Mucosa of descending colon (tissue), 3 donors: ENCODE data around the gene GUK1. TPM values are rescaled to one million over a fixed set of nuclear protein-coding genes. Genes with fewer than 3 reads are reported as not detected.

ENCODE experiments used
- ATAC-seq: fragments of 200-7000 bp; cut with Tn5 transposase; one replicate; pipeline ENCODE4 v1.9.1; 2020; ENCODE audit warnings: mild to moderate bottlenecking, moderate library complexity
- DNase-seq, 3 donors: peaks; one replicate each; pipeline ENCODE4 v3.0.0-alpha.2; 2020
- H3K36me3 ChIP-seq: fragments of 200-600 bp; one replicate; pipeline ENCODE4 v1.8.0; 2021; ENCODE audit warnings: low read depth, mild to moderate bottlenecking
- H3K4me1 ChIP-seq: fragments of 200-600 bp; one replicate; pipeline ENCODE4 v1.8.0; 2021; ENCODE audit warnings: low read depth, mild to moderate bottlenecking
- H3K4me3 ChIP-seq: fragments of 200-600 bp; one replicate; pipeline ENCODE4 v1.8.0; 2021; ENCODE audit warnings: mild to moderate bottlenecking
- H3K9me3 ChIP-seq: fragments of 200-600 bp; one replicate; pipeline ENCODE4 v1.8.0; 2021; ENCODE audit warnings: mild to moderate bottlenecking
- CTCF ChIP-seq: fragments of 200-600 bp; IDR thresholded peaks from one replicate; pipeline ENCODE4 v1.8.0; 2022; ENCODE audit warnings: antibody characterized with exemption, mild to moderate bottlenecking
- intact Hi-C, 2 donors: fragments of 100-400 bp; cut with DNase I in 1 of 2; cut with micrococcal nuclease in 1 of 2; formaldehyde crosslinking; loops; one replicate each; pipeline versions ENCODE4 v1.11.0 to v1.11.1; 2022; cut with DNase I, micrococcal nuclease
- total RNA-seq, 3 donors: library from RNA; stranded (reverse); fragmentation: NEBNext Ultra II Directional in 2 of 3; extraction: Animal tissue kit (Norgen Biotek cat#: 25700) in 2 of 3; gene quantifications; one replicate each; pipeline versions ENCODE4 v1.2.1 to v1.2.4, GENCODE V29; 2021 to 2023
- donor health status: DM: no; HTN: no; CAD: no; lungs with moderate emphysema.
- donor health status: DM: no; HTN: no; CAD: no.
- donor health status: DM: no; HTN: yes; CAD: no.

Gene GUK1
- total RNA-seq, 3 donors from 2014 or later, result 165 to 182 (median 178) TPM

GRCh38 chr1:228157729-228158126 lies 17.6 kb downstream of the GUK1 start:
- TF ChIP-seq CTCF, result no peak
- peak in 2 of 3 donors; percentile 14 to 41 for DNase-seq

GRCh38 chr1:228158151-228159007 lies 18.3 kb downstream of the GUK1 start:
- no peak for ATAC-seq
- intact Hi-C loops, result no loop called here
- no peak for TF ChIP-seq CTCF
- no peaks in the 10 kb centered on the region for H3K9me3 ChIP-seq
- peak in 2 of 3 donors; percentile 23 to 42 for DNase-seq
- H3K36me3 ChIP-seq, result no peaks in the 10 kb centered on the region
- peaks cover 3% of the 10 kb centered on the region for H3K4me1 ChIP-seq
- no peak overlapping the region for H3K4me3 ChIP-seq

More at GRCh38 chr1:228157729-228158126, 17.6 kb downstream of the GUK1 start:
- H3K9me3 ChIP-seq, result no peaks in the 10 kb centered on the region
- H3K4me1 ChIP-seq, result no peaks in the 10 kb centered on the region
- intact Hi-C loops, result no loop called here
- H3K4me3 ChIP-seq, result no peak overlapping the region
- H3K36me3 ChIP-seq, result no peaks in the 10 kb centered on the region
- ATAC-seq, result no peak

- no peak for ATAC-seq
- H3K4me3 ChIP-seq, result no peak overlapping the region
- peak in 1 of 3 donors; percentile 40 for DNase-seq
- H3K36me3 ChIP-seq, result no peaks in the 10 kb centered on the region
- TF ChIP-seq CTCF, result no peak
- H3K9me3 ChIP-seq, result no peaks in the 10 kb centered on the region
- H3K4me1 ChIP-seq, result peaks cover 3% of the 10 kb centered on the region
- intact Hi-C loops, result no loop called here
Measured at GRCh38 chr1:228159008-228159665, 19.1 kb downstream of the GUK1 start.

- intact Hi-C loops, result no loop called here
- Histone ChIP-seq H3K9me3 (no peaks in the 10 kb centered on the region), H3K4me1 (peaks cover 9% of the 10 kb centered on the region), H3K36me3 (no peaks in the 10 kb centered on the region), H3K4me3 (no peak overlapping the region)
- no peak for ATAC-seq
- no peak for TF ChIP-seq CTCF
- peak in 2 of 3 donors; percentile 20 to 38 for DNase-seq
Measured at GRCh38 chr1:228160201-228160761, 20.2 kb downstream of the GUK1 start.

- H3K36me3 ChIP-seq, result no peaks in the 10 kb centered on the region
- no peaks in the 10 kb centered on the region for H3K9me3 ChIP-seq
- intact Hi-C loops, result no loop called here
- no peak for TF ChIP-seq CTCF
- ATAC-seq (no peak), DNase-seq (no peak)
- peaks cover 10% of the 10 kb centered on the region for H3K4me1 ChIP-seq
- no peak overlapping the region for H3K4me3 ChIP-seq
Measured at GRCh38 chr1:228161362-228161761, 21.3 kb downstream of the GUK1 start.
